Cardiac septum (tissue), 1 donor: ENCODE measurements around the gene TNFAIP2. TPM values are rescaled to one million over a fixed set of nuclear protein-coding genes. Genes with fewer than 3 reads are reported as not detected.
"Not testable (repeated sequence)": the region's sequence is repeated elsewhere in the genome, so short reads cannot be mapped to it uniquely, and the experiment has no call there.

ENCODE experiments used
- DNase-seq: peaks from one replicate; pipeline ENCODE4 v3.0.0-alpha.2; 2020; ENCODE audit warnings: low spot score
- intact Hi-C: fragments of 100-400 bp; cut with DNase I; formaldehyde crosslinking; loops from one replicate; pipeline ENCODE4 v1.14.0; 2022
- total RNA-seq: library from RNA; stranded (reverse); fragmentation: NEBNext Ultra II Directional; extraction: Animal tissue kit (Norgen Biotek cat#: 25700); gene quantifications from one replicate; pipeline ENCODE4 v1.2.1, GENCODE V29; 2021
- donor health status: DM: no; HTN: no; CAD: no.

TNFAIP2 gene
- total RNA-seq, 1 donor from 2014 or later = 31.3 TPM

DNA sequence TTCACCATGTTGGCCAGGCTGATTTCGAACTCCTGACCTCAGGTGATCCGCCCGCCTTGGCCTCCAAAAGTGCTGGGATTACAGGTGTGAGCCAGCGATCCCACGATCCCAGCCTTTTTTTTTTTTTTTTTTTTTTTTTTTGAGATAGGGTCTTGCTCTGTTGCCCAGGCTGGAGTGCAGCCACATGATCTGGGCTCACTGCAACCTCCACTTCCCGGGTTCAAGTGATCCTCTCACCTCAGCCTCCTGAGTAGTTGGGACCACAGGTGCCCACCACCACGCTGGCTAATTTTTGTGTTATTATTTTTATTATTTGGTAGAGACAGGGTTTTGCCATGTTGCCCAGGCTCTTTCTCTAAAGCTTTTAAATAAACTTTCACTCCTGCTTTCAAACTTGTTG is 5.8 kb upstream of the TNFAIP2 start:
- DNase-seq, intact Hi-C loops: not testable (repeated sequence)

DNA sequence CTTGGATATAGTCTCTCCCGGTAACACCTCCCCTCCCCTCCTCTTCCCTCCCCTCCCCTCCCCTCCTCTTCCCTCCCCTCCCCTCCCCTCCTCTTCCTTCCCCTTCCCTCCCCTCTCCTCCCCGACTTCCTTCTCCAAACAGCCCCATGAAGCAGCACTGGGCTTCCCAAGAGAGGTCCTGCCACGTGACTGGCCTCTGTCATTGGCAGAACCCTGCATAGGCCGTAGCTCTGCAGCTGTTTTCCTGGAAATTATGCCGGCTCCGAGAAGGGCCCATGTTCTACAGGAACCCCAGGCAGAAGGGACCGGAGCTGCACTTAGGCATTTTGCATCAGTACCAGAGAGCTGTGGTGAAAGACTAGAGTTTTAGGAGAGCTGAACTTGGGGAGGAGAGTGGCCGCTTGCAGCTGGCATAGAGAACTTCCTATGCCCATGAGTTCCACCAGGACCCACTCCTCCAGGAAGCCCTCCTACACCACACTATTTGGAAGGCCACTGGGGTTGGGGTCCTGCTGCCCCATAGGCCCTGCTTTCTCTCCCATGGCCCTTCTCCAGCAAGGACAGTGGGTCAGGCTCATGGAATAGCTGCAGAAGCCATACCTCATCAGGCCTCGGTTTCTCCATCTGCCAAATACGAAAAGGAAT is 5.1 kb upstream of the TNFAIP2 start:
- DNase-seq = peak; percentile 96
- intact Hi-C loops = no loop called here

DNA sequence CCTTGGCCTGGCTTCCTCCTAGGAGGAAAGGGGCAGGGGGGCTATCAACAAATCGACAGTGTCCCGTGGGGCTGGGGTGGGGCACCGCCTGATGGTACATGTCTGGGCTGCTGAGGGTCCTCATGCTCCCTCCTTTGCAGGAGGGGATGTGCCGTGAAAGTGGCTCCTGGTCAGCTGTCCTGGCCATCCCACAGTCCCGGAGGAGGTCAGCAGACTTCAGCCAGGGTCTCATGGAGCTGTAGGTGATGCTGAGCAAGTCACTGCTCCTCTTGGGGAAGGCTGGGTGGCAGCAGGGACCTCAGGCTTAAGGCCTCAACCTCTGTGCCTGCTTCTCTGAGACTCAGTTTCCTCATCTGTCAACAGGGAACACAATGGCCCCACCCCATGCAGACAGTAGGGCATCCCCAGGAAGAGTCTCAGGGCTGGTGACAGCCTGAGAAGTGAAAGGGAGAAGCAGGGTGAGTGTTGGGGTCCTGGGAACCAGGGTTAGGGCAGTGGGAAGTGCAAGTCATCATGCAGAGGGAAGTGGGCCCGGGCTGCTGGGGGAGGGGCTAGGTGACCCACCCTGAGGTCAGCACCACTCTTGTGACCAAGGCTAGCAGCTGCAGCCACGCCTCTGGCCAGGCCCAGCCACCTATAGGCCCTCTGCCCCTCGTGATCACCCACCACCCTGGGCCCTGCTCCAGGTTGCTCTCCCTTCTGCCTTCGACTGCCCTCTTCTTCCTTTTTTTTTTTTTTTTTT is 4.4 kb upstream of the TNFAIP2 start:
- intact Hi-C loops = no loop called here
- DNase-seq = peak; percentile 96

DNA sequence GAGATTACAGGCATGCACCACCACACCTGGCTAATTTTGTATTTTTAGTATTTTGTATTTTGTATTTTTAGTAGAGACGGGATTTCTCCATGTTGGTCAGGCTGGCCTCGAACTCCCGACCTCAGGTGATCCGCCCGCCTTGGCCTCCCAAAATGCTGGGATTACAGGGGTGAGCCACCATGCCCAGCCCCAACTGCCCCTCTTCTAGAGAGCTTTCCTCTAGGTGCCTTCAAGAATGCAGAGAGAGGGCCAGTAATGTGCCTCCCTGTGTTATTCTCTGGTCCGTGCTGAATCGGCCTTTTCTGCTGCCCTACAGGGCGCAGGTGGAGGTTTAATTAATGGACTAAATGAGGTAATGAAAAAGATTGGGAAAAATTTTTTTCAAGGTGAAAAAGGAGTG is 3.7 kb upstream of the TNFAIP2 start:
- intact Hi-C loops, DNase-seq: not testable (repeated sequence)

DNA sequence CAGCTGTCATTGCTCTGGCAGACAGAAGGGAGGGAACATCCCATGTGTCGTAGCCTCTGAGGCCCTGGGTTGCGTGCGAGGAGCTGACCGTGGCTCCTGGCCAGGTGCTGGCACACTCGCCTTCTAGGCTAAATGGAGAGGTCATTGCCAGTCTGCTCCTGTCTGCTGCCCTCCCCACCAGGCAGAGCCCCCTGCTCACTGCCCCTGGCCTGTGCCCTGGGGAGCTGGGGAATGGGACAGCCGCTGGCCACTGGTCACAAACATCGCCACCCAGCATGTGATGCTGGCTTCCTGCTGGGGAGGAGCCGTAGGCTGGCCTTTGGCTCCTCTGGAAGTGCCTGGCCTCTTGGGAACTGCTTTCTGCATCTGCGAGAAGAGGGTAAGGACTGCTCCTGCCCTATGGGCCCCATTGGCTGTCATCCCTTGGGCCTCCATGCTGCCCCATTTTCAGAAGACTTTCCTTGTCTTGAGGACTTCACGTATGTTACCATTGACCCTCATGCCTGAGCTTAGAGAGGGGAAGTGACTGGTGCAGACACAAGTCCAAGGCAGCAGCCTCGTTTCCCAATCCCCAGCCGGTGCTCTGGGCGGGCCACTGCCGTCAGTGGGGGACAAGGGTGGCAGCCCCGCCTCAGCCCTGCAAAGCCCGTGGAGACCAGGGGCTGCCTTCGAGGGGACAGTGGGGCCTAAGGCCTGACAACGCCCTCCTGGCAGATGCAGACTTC is 2.0 kb upstream of the TNFAIP2 start:
- intact Hi-C loops = no loop called here
- peak; percentile 88 for DNase-seq

DNA sequence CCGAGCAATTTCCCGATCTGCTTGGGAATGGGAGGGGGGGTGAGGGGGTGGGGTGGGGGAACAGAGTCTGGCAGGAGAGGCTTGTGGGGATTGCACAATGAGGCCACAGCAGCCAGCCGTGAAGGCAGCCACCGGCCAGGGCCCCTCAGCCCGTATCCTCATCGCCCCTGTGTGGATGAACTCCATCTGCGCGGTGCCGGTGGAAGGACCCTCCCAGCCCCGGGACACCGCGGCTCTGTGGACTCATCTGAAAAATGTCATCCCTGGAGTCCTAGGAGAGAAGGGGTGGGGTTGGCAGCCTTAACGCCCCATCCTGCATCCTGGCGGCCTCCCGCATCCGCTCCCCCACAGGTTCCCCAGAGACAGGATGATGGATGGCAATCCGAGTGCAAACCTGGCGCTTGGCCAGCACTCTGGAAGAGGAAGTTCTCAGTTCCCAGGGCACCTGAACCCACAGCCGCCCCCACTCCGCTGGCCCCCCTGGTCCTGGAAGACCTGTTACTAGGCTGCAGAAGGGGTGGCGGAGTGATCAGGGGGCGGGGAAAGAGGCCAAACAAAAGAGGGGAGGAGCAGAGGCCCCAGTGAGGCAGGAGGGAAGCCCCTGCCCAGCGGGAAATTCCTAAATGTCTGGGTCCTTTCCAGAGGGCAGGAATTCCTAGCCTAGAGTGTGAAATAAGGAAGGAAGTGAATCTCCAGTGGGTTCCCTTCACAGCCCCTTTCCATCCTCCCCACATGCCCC is 1.2 kb upstream of the TNFAIP2 start:
- peak; percentile 94 for DNase-seq
- intact Hi-C loops = no loop called here

DNA sequence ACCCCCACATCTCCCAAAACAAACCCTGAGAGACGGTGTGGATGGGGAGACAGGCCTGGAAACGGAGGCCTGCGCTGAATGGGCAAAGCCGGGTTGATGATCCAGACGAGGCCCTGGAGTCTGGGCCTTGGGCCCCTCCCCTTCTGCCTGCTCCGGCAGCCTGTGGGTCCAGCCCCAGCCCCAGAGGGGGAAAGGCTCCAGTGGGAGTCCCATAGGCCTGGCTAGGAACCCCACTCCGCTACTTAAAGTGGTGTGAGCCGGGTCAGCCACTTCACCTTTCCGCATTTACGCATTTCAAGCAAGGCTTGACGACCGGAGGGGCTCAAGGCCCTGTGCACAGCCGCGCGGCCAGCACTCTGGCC is 695 bp upstream of the TNFAIP2 start:
- intact Hi-C loops = no loop called here
- DNase-seq = no peak

DNA sequence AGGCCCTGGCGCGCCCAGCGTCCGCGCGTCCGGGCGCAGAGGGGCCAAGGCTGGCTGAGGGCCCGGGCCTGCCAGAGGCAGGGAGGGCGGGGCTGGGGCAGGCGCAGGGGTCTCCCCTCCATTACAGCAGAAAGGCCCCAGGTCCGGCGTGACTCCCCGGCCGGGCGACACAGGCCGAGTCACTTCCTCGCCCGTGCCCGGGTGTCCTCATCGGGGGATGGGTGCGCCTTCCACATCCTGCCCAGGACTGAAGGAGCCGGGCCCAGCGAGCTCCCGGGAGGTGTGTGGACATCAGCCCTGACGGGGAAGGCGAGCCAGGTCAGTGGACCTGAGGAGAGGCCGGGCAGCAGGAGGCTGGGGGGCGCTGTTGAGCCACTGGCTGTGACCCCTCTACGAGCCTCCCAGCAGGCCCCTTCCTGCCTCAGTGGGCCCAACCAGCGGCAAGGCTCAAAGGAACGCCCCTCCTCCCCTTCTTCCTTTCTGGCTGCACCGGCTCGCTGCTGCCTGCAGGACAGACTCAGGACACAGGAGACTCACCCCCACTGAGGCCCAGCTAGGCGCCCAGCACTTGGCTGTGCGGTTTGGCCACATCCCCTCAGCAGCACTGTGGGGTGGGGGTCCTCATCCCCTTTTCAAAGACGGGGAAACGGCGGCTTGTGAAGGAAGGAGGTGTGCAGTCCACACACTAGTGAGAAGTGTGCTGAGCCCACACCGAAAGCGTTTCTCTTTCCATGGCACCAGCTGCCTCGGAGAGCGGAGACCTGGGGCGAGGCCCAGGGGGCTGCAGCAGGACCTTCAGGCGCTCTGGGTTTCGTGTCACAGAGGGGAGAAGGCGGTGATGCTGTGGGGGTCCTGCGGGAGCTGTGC is 606 bp downstream of the TNFAIP2 start:
- intact Hi-C loops = no loop called here
- DNase-seq = peak; percentile 86

DNA sequence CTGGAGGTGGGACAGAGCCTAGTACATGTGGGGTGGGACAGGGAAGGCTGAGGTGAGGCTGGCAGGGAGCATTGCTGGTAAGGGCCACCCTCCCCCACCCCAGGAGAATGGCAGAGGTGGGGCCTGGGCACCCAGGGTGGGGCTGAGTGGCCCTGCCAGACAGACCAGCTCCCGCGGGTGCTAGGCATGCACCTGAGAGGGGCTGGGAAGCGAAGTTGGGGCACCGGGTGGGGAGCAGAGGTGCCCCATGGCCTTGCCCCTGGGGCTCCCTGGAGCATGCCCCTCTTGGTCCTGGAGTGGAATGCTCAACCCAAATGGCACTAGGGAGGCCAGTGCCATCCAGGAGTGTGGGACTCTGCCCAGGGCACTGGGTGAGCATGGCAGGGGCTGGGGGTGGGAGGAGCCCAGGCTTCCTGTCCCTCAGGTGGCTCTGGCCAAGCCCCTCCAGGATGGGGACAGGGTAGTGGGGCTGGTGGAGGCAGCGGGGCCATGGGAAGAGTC is 1.3 kb downstream of the TNFAIP2 start:
- intact Hi-C loops = no loop called here
- no peak for DNase-seq

DNA sequence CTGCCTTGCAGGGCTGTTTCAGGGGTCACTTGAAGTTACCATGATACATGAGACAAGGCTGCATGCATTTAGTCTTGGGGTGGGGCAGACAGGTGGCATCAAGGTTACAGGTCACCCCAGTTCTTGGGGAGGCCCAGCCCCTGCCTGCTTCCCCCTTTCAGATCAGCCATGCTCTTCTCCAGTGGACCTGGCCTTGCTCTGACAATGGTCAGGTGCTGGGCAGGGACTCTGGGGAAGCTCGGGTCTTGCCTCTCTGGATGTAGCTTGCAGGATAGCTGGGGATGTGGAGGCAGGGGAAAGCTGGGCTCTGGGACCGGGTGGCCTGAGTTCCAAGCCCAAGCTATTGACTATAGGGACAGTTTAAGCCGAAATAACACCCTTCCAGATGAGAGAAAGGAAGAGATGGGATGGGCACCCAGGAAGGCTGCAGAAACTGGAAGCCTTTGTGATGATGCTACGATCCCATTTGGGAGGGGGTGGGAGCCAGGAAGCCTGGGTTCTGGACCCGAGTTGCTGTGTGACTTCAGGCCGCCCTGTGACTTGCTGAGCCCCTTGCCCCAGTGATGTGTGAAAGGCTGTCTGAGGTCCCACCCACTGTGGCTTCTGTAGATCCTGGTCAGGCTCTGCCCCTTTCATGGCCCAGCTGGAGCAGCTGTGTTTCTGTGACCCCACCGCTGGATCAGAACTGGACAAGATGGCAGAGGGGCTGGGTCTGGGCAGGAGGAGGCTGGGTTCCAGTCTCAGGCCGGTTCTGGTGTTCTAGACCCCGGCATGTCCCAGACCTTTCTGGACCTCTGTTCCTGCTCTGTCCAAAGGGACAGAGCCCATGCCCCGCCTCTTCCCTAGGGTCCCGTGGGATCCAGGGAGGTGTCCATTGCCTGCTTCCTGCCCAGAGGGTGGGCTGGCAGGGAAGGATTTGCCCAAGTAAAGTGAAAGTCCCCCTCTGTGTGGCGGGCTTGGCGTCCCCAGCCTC is 2.1 kb downstream of the TNFAIP2 start:
- no peak for DNase-seq

DNA sequence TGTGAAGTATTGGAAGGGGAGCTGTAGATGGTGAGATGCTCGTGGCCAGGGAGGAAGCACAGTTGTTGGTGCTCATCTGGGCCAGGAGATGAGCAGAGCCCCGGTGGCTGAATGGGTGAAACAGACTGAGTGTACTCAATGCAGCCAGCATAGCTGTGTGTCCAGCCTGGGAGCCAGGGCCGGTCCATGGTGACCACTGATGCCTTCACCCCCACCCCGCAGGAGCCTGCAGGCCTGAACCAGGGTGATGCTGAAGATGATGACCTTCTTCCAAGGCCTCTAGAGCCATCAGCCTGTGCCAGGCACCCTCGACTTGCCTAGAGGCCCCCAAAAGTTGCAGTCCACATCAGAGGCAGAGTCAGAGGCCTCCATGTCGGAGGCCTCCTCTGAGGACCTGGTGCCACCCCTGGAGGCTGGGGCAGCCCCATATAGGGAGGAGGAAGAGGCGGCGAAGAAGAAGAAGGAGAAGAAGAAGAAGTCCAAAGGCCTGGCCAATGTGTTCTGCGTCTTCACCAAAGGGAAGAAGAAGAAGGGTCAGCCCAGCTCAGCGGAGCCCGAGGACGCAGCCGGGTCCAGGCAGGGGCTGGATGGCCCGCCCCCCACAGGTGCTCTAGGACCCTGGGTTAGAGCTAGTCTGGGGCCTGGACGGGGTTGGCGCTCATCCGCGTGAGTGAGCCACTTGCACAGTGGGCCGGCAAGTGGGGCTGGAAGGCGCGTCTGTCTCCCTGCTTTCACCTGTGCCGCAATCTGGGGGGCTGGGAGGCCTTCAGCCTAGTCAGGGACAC is 3.0 kb downstream of the TNFAIP2 start:
- DNase-seq = no peak
- intact Hi-C loops = no loop called here

More for the DNA sequence above, 2.1 kb downstream of the TNFAIP2 start:
- intact Hi-C loops = no loop called here

DNA sequence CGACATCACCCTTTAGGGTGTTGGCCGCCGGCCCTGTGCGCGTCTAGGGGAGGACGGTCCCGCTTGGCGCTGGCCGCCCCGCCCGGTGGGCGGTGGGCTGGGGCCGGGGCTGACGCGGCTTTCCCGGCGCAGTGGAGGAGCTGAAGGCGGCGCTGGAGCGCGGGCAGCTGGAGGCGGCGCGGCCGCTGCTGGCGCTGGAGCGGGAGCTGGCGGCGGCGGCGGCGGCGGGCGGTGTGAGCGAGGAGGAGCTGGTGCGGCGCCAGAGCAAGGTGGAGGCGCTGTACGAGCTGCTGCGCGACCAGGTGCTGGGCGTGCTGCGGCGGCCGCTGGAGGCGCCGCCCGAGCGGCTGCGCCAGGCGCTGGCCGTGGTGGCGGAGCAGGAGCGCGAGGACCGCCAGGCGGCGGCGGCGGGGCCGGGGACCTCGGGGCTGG is 3.6 kb downstream of the TNFAIP2 start:
- no peak for DNase-seq
- intact Hi-C loops = no loop called here

DNA sequence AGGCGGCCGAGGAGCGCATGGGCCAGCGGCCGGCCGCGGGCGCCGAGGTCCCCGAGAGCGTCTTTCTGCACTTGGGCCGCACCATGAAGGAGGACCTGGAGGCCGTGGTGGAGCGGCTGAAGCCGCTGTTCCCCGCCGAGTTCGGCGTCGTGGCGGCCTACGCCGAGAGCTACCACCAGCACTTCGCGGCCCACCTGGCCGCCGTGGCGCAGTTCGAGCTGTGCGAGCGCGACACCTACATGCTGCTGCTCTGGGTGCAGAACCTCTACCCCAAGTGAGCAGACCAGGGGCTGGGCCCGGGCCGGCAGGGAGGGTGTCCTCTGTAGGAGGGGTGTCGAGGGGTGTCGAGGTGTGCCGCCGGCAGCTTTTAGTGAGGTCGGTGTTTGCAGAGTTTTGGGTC is 4.1 kb downstream of the TNFAIP2 start:
- no peak for DNase-seq
- intact Hi-C loops = no loop called here

DNA sequence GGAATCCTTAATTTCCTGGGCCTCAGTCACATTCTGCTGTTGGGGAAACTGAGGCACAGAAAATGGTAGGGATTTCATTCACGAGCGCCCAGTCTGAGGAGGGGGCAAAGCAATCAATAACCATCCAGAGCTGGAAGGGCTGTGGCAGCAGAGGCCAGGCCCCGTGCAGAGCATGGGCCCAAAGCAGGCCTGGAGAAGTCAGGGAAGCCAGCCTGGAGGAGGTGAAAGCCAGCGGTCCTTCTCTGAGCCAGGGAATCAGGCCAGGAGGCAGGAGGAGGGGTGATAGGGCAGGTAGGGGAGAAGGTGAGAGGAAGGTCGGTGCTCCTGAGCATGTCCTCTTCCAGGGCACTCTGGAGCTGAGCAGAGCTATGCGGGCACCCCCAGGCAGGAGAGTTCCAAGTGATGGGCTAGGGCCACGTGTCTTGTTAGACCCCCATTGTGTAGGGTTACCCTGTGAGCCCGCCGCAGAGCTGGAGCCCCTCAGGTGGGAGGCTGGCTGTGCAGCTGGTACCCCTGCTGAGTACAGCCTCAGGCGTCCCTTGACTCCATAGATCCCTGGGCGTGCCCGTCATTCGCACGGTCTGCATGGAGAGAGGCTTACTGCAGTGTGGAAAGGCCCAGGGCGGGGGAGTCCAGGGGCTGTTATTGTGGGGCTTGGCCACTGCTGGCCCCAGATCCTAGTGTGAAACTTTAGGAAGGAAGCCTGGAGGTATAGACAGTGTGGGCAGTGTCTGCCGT is 4.8 kb downstream of the TNFAIP2 start:
- intact Hi-C loops = no loop called here
- no peak for DNase-seq

DNA sequence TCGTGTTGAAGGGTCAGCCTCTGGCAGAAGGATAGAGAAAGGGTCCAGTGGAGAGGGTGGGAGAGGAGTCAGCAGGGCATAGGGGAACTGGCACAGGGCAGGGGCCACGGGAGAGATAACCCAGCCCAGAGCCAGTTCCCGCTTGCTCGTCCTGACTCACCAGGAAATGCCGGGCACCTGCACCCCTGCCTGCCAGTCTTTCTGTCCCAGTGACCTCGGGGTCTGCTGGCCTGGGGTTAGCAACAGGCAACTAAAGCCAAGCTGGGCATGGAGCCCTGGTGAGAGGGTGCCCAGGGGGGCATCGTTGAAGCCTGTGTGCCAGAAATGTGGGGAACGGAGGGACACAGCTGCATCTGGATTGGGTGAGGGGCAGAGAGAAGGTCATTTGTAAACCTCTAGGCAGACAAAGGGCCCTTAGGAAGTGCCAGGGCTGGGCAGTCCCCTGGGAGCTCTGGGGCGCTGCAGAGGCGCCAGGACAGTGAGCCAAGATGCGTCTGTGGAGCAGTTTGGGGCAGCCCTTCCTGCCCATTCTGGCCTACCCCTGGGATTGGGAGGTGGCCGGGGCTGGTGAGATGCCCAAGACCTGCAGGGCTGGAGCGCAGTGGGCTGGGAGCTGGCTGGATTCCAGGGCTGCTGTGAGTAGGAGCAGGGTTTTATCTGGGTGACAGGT is 5.5 kb downstream of the TNFAIP2 start:
- no peak for DNase-seq

More for the DNA sequence above, 5.5 kb downstream of the TNFAIP2 start:
- intact Hi-C loops = no loop called here
